SK-N-SH (cell line): ENCODE results near the gene HUNK. TPM values are rescaled to one million over a fixed set of nuclear protein-coding genes. Genes with fewer than 3 reads are reported as not detected.

ENCODE experiments used
- CTCF ChIA-PET: fragments of 300-600, 350-600 bp; formaldehyde crosslinking; extraction: SDS; loops from one replicate; lab custom pipeline; 2021; lab: Yijun Ruan, JAX
- POLR2A ChIA-PET: fragments of 350-600 bp; sonication (Branson Sonifier 250); formaldehyde crosslinking; extraction: SDS; loops from one replicate; lab custom pipeline; 2020; ENCODE audit warnings: antibody characterized with exemption, inconsistent platforms; lab: Yijun Ruan, JAX
- DNase-seq: peaks from one replicate; pipeline ENCODE4 v3.0.0; 2012
- H2AFZ ChIP-seq: fragments of 200-600 bp; sonication (generic); 2 replicates; pipeline ENCODE4 v1.8.1; 2016; ENCODE audit warnings: antibody characterized with exemption, mild to moderate bottlenecking, low read depth
- H3F3A ChIP-seq: fragments of 200-600 bp; sonication (generic); replicated peaks from 2 replicates; pipeline ENCODE3; 2016; ENCODE audit warnings: antibody characterized with exemption, mild to moderate bottlenecking; ENCODE audit not compliant: insufficient read depth
- H3K27ac ChIP-seq, 2 experiments: fragments of 200-500 bp in 1 of 2; fragments of 200-600 bp in 1 of 2; sonication (Bioruptor generic) in 1 of 2; sonication (generic), shearing (Covaris generic) in 1 of 2; 2 replicates each; pipeline versions ENCODE4 v1.5.1 to v1.6.1; 2014 to 2016; ENCODE audit warnings: low read depth in 2 of 2, inconsistent platforms in 1 of 2, low read length in 1 of 2, mild to moderate bottlenecking in 1 of 2, mixed read lengths in 1 of 2
- H3K27me3 ChIP-seq: fragments of 200-600 bp; sonication (generic), shearing (Covaris generic); 2 replicates; pipeline ENCODE4 v1.6.1; 2016; ENCODE audit warnings: mixed run types; ENCODE audit not compliant: insufficient read depth
- H3K36me3 ChIP-seq, 2 experiments: fragments of 200-500 bp in 1 of 2; fragments of 200-600 bp in 1 of 2; sonication (Bioruptor generic) in 1 of 2; sonication (generic) in 1 of 2; replicated peaks in 1 of 2; 2 replicates each; pipeline versions ENCODE3 to v1.5.1; 2014 to 2016; ENCODE audit warnings: low read length in 1 of 2, mild to moderate bottlenecking in 1 of 2; ENCODE audit not compliant: insufficient read depth in 2 of 2, control insufficient read depth in 1 of 2
- H3K4me1 ChIP-seq, 2 experiments: fragments of 200-500 bp in 1 of 2; fragments of 200-600 bp in 1 of 2; sonication (Bioruptor generic) in 1 of 2; sonication (generic), shearing (Covaris generic) in 1 of 2; 2 replicates each; pipeline versions ENCODE4 v1.5.1 to v1.6.1; 2014 to 2016; ENCODE audit warnings: low read depth in 1 of 2, low read length in 1 of 2, mixed run types in 1 of 2; ENCODE audit not compliant: insufficient read depth in 2 of 2, control insufficient read depth in 1 of 2
- H3K4me2 ChIP-seq: fragments of 200-600 bp; sonication (generic), shearing (Covaris generic); 2 replicates; pipeline ENCODE4 v1.6.1; 2017; ENCODE audit warnings: mixed run types
- H3K4me3 ChIP-seq, 2 experiments: fragments of 200-500 bp in 1 of 2; fragments of 200-600 bp in 1 of 2; sonication (Bioruptor generic) in 1 of 2; sonication (generic), shearing (Covaris generic) in 1 of 2; 2 replicates each; pipeline versions ENCODE4 v1.5.1 to v1.8.1; 2014 to 2016; ENCODE audit warnings: low read depth in 2 of 2, inconsistent platforms in 1 of 2, low read length in 1 of 2, mild to moderate bottlenecking in 1 of 2, mixed read lengths in 1 of 2, moderate library complexity in 1 of 2
- H3K79me2 ChIP-seq: fragments of 200-600 bp; sonication (generic); 2 replicates; pipeline ENCODE4 v1.8.1; 2017; ENCODE audit warnings: mild to moderate bottlenecking; ENCODE audit not compliant: insufficient read depth
- H3K9ac ChIP-seq: fragments of 200-600 bp; sonication (generic); 2 replicates; pipeline ENCODE4 v1.6.1; 2017; ENCODE audit warnings: mixed run types
- H3K9me2 ChIP-seq: fragments of 200-600 bp; sonication (generic); 2 replicates; pipeline ENCODE4 v1.6.1; 2017; ENCODE audit warnings: mixed run types
- H3K9me3 ChIP-seq: fragments of 200-600 bp; sonication (generic); 2 replicates; pipeline ENCODE4 v1.6.1; 2017; ENCODE audit warnings: mixed run types, mild to moderate bottlenecking, moderate library complexity
- H4K20me1 ChIP-seq: fragments of 200-600 bp; sonication (generic); 2 replicates; pipeline ENCODE4 v1.6.1; 2017; ENCODE audit warnings: mild to moderate bottlenecking, mixed run types; ENCODE audit not compliant: insufficient read depth
- ELF1 ChIP-seq: IDR thresholded peaks from 2 replicates; pipeline ENCODE4 v1.4.0; 2012
- FOXM1 ChIP-seq: IDR thresholded peaks from 2 replicates; pipeline ENCODE4 v1.4.0; 2012; ENCODE audit warnings: low read depth, mild to moderate bottlenecking
- GATA2 ChIP-seq: sonication (generic); formaldehyde crosslinking; IDR thresholded peaks from 2 replicates; pipeline ENCODE4 v1.5.0; 2020; ENCODE audit warnings: mild to moderate bottlenecking, missing genetic modification reagents
- MEF2A ChIP-seq: IDR thresholded peaks from 2 replicates; pipeline ENCODE4 v1.4.0; 2012; ENCODE audit warnings: low read depth, borderline replicate concordance
- NFIC ChIP-seq: IDR thresholded peaks from 2 replicates; pipeline ENCODE4 v1.4.0; 2012; ENCODE audit warnings: borderline replicate concordance
- NRF1 ChIP-seq: IDR thresholded peaks from 2 replicates; pipeline ENCODE4 v1.6.1; 2012; ENCODE audit warnings: low read depth, mild to moderate bottlenecking, low read length
- POLR2AphosphoS5 ChIP-seq: IDR thresholded peaks from 2 replicates; pipeline ENCODE4 v1.6.1; 2012; ENCODE audit warnings: low read depth, low read length
- RCOR1 ChIP-seq: fragments of 150-350 bp; IDR thresholded peaks from 2 replicates; pipeline ENCODE4 v1.6.1; 2017; ENCODE audit warnings: antibody characterized with exemption, low read length
- RFX5 ChIP-seq: IDR thresholded peaks from 2 replicates; pipeline ENCODE4 v1.6.1; 2012; ENCODE audit warnings: mild to moderate bottlenecking, improper control_type of control experiment, low read length
- RXRA ChIP-seq: IDR thresholded peaks from 2 replicates; pipeline ENCODE4 v1.4.0; 2012; ENCODE audit warnings: low read depth, mild to moderate bottlenecking, borderline replicate concordance
- SIN3A ChIP-seq: IDR thresholded peaks from 2 replicates; pipeline ENCODE4 v1.6.1; 2012; ENCODE audit warnings: low read depth, mild to moderate bottlenecking, low read length, moderate library complexity, borderline replicate concordance
- TCF12 ChIP-seq: IDR thresholded peaks from 2 replicates; pipeline ENCODE4 v1.4.0; 2012
- YY1 ChIP-seq: IDR thresholded peaks from 2 replicates; pipeline ENCODE4 v1.4.0; 2012; ENCODE audit warnings: low read depth, mild to moderate bottlenecking
- WGBS: methylation state at CpG from one replicate; pipeline ENCODE4 v1.1.6; 2017; ENCODE audit warnings: low lambda C conversion rate; 5-methylcytosine and 5-hydroxymethylcytosine counted together
- polyA plus RNA-seq, 3 experiments: library from polyadenylated mRNA; depleted of rRNA; stranded (reverse); fragments of >200 nt; gene quantifications; 2 replicates each; pipeline ENCODE4 v1.2.3, GENCODE V29; 2012
- TF ChIP-seq, protein P1 (sequence below): IDR thresholded peaks from 2 replicates; pipeline ENCODE4 v1.4.0; 2012; ENCODE audit warnings: low read depth, borderline replicate concordance
- TF ChIP-seq, protein P2 (sequence below): IDR thresholded peaks from 2 replicates; pipeline ENCODE4 v1.4.0; 2012; ENCODE audit warnings: low read depth, borderline replicate concordance
- TF ChIP-seq, protein P3 (sequence below): IDR thresholded peaks from 2 replicates; pipeline ENCODE4 v1.4.0; 2012; ENCODE audit warnings: low read depth
- TF ChIP-seq, protein P4 (sequence below): fragments of 150-350 bp; IDR thresholded peaks from 2 replicates; pipeline ENCODE4 v1.6.1; 2016; ENCODE audit warnings: mild to moderate bottlenecking, low read depth, low read length

Gene HUNK
- polyA plus RNA-seq, 1 of the 3 experiments (the other 2 are of a cell fraction), result 0.31 TPM

DNA sequence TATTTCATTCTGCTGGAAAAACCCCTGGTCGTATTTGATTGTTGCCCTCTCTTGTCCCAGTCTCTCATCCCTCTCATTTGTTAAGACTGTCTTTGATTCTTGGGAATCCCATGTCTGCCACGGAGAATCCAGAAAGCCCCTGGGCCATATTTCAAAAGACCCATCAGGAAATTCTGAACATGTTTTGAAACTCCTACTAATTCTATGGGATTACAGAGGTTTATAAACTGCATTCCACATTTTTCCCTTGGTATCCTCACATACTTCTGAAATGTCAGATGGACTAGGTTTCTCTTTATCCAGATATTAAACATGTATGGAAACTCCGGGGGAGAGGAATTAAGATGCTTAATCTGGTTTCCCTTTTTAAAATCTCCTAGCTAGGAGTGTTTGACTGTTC is 80.0 kb downstream of the HUNK start (continued):
- no peak for TF ChIP-seq GATA2 (CRISPR knock-in tag)
- TF ChIP-seq, protein P1, sequence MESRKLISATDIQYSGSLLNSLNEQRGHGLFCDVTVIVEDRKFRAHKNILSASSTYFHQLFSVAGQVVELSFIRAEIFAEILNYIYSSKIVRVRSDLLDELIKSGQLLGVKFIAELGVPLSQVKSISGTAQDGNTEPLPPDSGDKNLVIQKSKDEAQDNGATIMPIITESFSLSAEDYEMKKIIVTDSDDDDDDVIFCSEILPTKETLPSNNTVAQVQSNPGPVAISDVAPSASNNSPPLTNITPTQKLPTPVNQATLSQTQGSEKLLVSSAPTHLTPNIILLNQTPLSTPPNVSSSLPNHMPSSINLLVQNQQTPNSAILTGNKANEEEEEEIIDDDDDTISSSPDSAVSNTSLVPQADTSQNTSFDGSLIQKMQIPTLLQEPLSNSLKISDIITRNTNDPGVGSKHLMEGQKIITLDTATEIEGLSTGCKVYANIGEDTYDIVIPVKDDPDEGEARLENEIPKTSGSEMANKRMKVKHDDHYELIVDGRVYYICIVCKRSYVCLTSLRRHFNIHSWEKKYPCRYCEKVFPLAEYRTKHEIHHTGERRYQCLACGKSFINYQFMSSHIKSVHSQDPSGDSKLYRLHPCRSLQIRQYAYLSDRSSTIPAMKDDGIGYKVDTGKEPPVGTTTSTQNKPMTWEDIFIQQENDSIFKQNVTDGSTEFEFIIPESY, result no peak
- no peak for TF ChIP-seq SIN3A
- TF ChIP-seq RXRA, result no peak
- TF ChIP-seq POLR2AphosphoS5, result no peak
- no peak for TF ChIP-seq NRF1

DNA sequence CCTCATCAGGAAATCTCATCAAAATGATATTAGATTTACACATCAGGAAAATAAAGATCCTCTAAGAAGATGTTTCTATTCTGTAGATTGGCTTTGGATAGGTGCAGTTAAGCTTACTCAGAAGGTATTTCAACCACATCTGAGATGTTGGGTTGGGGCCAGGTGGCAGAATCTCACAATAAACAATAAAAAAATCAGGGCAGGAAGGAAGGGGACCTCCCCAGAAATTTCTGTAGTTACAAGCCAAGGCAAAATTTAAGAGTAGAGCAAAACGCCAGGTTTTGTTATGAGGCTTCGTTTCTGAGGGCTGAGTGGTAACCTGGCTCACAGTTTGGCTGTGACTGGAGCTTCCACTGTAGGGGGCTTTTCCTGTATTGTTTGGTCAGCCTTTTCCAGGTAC is 84.8 kb downstream of the HUNK start:
- ChIA-PET CTCF (no interaction called here), POLR2A (no interaction called here)
- no peaks in the 10 kb centered on the region for H3K79me2 ChIP-seq
- no peak overlapping the region for H3K4me2 ChIP-seq
- no peak overlapping the region for H3K9ac ChIP-seq
- H3K27ac ChIP-seq, result no peak overlapping the region
- no peaks in the 10 kb centered on the region for H3K9me3 ChIP-seq
- H3K27me3 ChIP-seq, result no peaks in the 10 kb centered on the region
- TF ChIP-seq RCOR1 (no peak), TCF12 (no peak), NRF1 (no peak)
- TF ChIP-seq, protein P1, result no peak
- TF ChIP-seq, protein P2, sequence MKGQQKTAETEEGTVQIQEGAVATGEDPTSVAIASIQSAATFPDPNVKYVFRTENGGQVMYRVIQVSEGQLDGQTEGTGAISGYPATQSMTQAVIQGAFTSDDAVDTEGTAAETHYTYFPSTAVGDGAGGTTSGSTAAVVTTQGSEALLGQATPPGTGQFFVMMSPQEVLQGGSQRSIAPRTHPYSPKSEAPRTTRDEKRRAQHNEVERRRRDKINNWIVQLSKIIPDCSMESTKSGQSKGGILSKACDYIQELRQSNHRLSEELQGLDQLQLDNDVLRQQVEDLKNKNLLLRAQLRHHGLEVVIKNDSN, result no peak
- no peak overlapping the region for H3K4me3 ChIP-seq
- H3K36me3 ChIP-seq, result peaks cover 0 to 6% of the 10 kb centered on the region in 2 experiments
- DNase-seq, result no peak
- no peaks in the 10 kb centered on the region for H3K9me2 ChIP-seq
- H3K4me1 ChIP-seq, result no peaks in the 10 kb centered on the region
- H3F3A ChIP-seq, result no peaks in the 10 kb centered on the region
- no peaks in the 10 kb centered on the region for H4K20me1 ChIP-seq
- no peak overlapping the region for H2AFZ ChIP-seq
- WGBS, result 73% methylated on average over 2 of the region's 2 CpGs

DNA sequence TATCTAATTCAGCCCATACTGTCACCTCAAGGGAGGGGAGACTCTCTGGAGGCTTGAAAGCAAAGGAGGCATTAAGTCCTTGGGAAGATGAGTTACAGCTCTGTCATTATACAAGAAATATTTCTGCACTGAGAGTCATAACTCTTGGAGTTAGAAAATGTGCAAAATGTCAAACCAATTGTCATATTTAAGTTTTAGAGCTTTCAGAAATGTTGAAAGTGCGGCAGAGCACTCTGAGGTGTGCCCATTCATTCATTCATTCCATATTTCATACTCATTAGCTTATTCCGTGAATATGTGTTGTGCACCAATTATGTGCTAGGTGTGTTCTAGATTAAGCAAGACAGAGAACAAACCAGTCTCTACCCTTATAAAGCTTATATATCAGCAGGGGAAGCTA is 87.1 kb downstream of the HUNK start:
- H3K9me2 ChIP-seq, result no peaks in the 10 kb centered on the region
- H3K4me1 ChIP-seq, result no peaks in the 10 kb centered on the region
- no peak overlapping the region for H3K4me3 ChIP-seq
- no peaks in the 10 kb centered on the region for H3K79me2 ChIP-seq
- ChIA-PET CTCF (interaction anchor here (0.9 to 1.3 kb wide), 3 partner anchors 9 to 174 kb away, joined by 3 to 4 read pairs (median 3); no protein-coding TSS in a partner anchor), POLR2A (no interaction called here)
- no peaks in the 10 kb centered on the region for H3K27me3 ChIP-seq
- no peak overlapping the region for H3K9ac ChIP-seq
- no peak for DNase-seq
- no peak overlapping the region for H3K4me2 ChIP-seq
- H3F3A ChIP-seq, result no peaks in the 10 kb centered on the region
- WGBS, result 48% methylated on average over 2 of the region's 2 CpGs
- H3K27ac ChIP-seq, result no peak overlapping the region
- peaks cover 0 to 6% of the 10 kb centered on the region in 2 experiments for H3K36me3 ChIP-seq
- H4K20me1 ChIP-seq, result no peaks in the 10 kb centered on the region
- H2AFZ ChIP-seq, result no peak overlapping the region
- no peaks in the 10 kb centered on the region for H3K9me3 ChIP-seq
- TF ChIP-seq, protein P3, sequence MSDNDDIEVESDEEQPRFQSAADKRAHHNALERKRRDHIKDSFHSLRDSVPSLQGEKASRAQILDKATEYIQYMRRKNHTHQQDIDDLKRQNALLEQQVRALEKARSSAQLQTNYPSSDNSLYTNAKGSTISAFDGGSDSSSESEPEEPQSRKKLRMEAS, result no peak
- TF ChIP-seq, protein P2, result no peak
- TF ChIP-seq MEF2A (no peak), RXRA (no peak), SIN3A (no peak), GATA2 (CRISPR knock-in tag) (no peak), YY1 (no peak), NFIC (no peak), FOXM1 (no peak), ELF1 (no peak), RFX5 (no peak), RCOR1 (no peak)
- TF ChIP-seq, protein P4, sequence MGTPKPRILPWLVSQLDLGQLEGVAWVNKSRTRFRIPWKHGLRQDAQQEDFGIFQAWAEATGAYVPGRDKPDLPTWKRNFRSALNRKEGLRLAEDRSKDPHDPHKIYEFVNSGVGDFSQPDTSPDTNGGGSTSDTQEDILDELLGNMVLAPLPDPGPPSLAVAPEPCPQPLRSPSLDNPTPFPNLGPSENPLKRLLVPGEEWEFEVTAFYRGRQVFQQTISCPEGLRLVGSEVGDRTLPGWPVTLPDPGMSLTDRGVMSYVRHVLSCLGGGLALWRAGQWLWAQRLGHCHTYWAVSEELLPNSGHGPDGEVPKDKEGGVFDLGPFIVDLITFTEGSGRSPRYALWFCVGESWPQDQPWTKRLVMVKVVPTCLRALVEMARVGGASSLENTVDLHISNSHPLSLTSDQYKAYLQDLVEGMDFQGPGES, result no peak
- TF ChIP-seq, protein P1, result no peak
